OCI-LY7 (cell line): ENCODE measurements around the gene MEIS2.

Source experiments
- CTCF ChIP-seq: fragments of 200-600 bp; sonication (generic); conservative IDR thresholded peaks from 2 replicates; pipeline ENCODE4 v1.5.1; 2014; ENCODE audit warnings: mild to moderate bottlenecking, antibody characterized with exemption, low read length, moderate library complexity, mixed read lengths
- EZH2phosphoT487 ChIP-seq: fragments of 200-600 bp; sonication (generic); IDR thresholded peaks from 2 replicates; pipeline ENCODE4 v1.6.1; 2018; ENCODE audit warnings: low read depth, borderline replicate concordance, mild to moderate bottlenecking, mixed run types, antibody characterized with exemption, low read length, moderate library complexity, mixed read lengths

GRCh38 chr15:36965570-36966342, 134.6 kb downstream of the MEIS2 start:
- no peak for TF ChIP-seq CTCF
- no peak for TF ChIP-seq EZH2phosphoT487
